Progenitor cell of endocrine pancreas (in vitro differentiated cells): ENCODE results near the gene PLEKHA6. TPM values are rescaled to one million over a fixed set of nuclear protein-coding genes. Genes with fewer than 3 reads are reported as not detected.

ENCODE experiments used
- DNase-seq: peaks from one replicate; pipeline ENCODE4 v3.0.0; 2021; ENCODE audit warnings: low spot score; ENCODE audit not compliant: unreplicated experiment
- H3K27ac Mint-ChIP-seq: 2 replicates; pipeline ENCODE4 v1.8.0; 2021; ENCODE audit warnings: mild to moderate bottlenecking, moderate library complexity, mixed read lengths
- H3K27me3 Mint-ChIP-seq: 2 replicates; pipeline ENCODE4 v1.8.0; 2021; ENCODE audit warnings: mixed read lengths
- H3K36me3 Mint-ChIP-seq: 2 replicates; pipeline ENCODE4 v1.8.0; 2022; ENCODE audit warnings: mixed read lengths; ENCODE audit not compliant: insufficient read depth
- H3K4me1 Mint-ChIP-seq: 2 replicates; pipeline ENCODE4 v1.8.0; 2021; ENCODE audit warnings: low read depth, mixed read lengths
- H3K4me3 Mint-ChIP-seq: 2 replicates; pipeline ENCODE4 v1.8.0; 2021; ENCODE audit warnings: low read depth, mild to moderate bottlenecking, moderate library complexity, mixed read lengths
- H3K9me3 Mint-ChIP-seq: 2 replicates; pipeline ENCODE4 v1.8.0; 2021; ENCODE audit warnings: low read depth, mixed read lengths
- CTCF ChIP-seq: fragments of 200-600 bp; sonication (generic); IDR thresholded peaks from one replicate; pipeline ENCODE4 v1.5.0; 2021; ENCODE audit warnings: antibody characterized with exemption, mild to moderate bottlenecking; ENCODE audit not compliant: unreplicated experiment
- total RNA-seq: library from RNA; stranded (reverse); gene quantifications from 2 replicates; pipeline ENCODE4 v1.2.1, GENCODE V29; 2021

Gene PLEKHA6
- total RNA-seq, 1 donor from 2014 or later = 66.9 TPM

- Mint-ChIP-seq H3K36me3 (no peaks in the 10 kb centered on the region), H3K27me3 (peaks cover 36% of the 10 kb centered on the region), H3K27ac (no peak overlapping the region), H3K4me3 (no peak overlapping the region), H3K4me1 (peaks cover 4% of the 10 kb centered on the region), H3K9me3 (no peaks in the 10 kb centered on the region)
- TF ChIP-seq CTCF = no peak
- no peak for DNase-seq
Observed at GRCh38 chr1:204368996-204369726, 9.4 kb upstream of the PLEKHA6 start.

- Mint-ChIP-seq H3K4me3 (no peak overlapping the region), H3K9me3 (no peaks in the 10 kb centered on the region), H3K27me3 (peaks cover 36% of the 10 kb centered on the region), H3K27ac (no peak overlapping the region), H3K36me3 (no peaks in the 10 kb centered on the region), H3K4me1 (peaks cover 8% of the 10 kb centered on the region)
- DNase-seq = no peak
- no peak for TF ChIP-seq CTCF
Observed at GRCh38 chr1:204367956-204368355, 8.2 kb upstream of the PLEKHA6 start.

GRCh38 chr1:204367193-204367858, 7.6 kb upstream of the PLEKHA6 start:
- TF ChIP-seq CTCF = no peak
- Mint-ChIP-seq H3K4me3 (no peak overlapping the region), H3K27me3 (peaks cover 32% of the 10 kb centered on the region), H3K27ac (no peak overlapping the region), H3K4me1 (peaks cover 8% of the 10 kb centered on the region), H3K9me3 (no peaks in the 10 kb centered on the region), H3K36me3 (no peaks in the 10 kb centered on the region)
- no peak for DNase-seq

- no peak overlapping the region for H3K4me3 Mint-ChIP-seq
- no peak overlapping the region for H3K27ac Mint-ChIP-seq
- peaks cover 8% of the 10 kb centered on the region for H3K4me1 Mint-ChIP-seq
- peak; percentile 46 for TF ChIP-seq CTCF
- DNase-seq = no peak
- H3K9me3 Mint-ChIP-seq = no peaks in the 10 kb centered on the region
- H3K36me3 Mint-ChIP-seq = no peaks in the 10 kb centered on the region
- peaks cover 26% of the 10 kb centered on the region for H3K27me3 Mint-ChIP-seq
Observed at GRCh38 chr1:204366759-204367158, 7.0 kb upstream of the PLEKHA6 start.

GRCh38 chr1:204363335-204364114, 3.8 kb upstream of the PLEKHA6 start:
- Mint-ChIP-seq H3K9me3 (no peaks in the 10 kb centered on the region), H3K36me3 (no peaks in the 10 kb centered on the region), H3K4me3 (peak overlapping the region; percentile 60), H3K27me3 (peaks cover 16% of the 10 kb centered on the region), H3K27ac (peak overlapping the region; percentile 47), H3K4me1 (peaks cover 29% of the 10 kb centered on the region)
- TF ChIP-seq CTCF = peak; percentile 97
- DNase-seq = peak; percentile 43
